Brain microvascular endothelial cell (primary cell): Measurements from ENCODE around the gene OR2T12.
A peak's percentile ranks its signal among the peaks of the same experiment; 100 is the strongest.
"Not testable (repeated sequence)": the region's sequence is repeated elsewhere in the genome, so short reads cannot be mapped to it uniquely, and the experiment has no call there.

Experiments
- DNase-seq: peaks from one replicate; pipeline ENCODE4 v3.0.0-alpha.2; 2020
- H3K27ac ChIP-seq: fragments of 250-450 bp; sonication (Bioruptor Pico); 2 replicates; pipeline ENCODE4 v1.5.1; 2020; ENCODE audit warnings: mild to moderate bottlenecking, moderate library complexity
- H3K27me3 ChIP-seq: fragments of 250-450 bp; sonication (Bioruptor Pico); replicated peaks from 2 replicates; pipeline ENCODE4 v1.5.1; 2020; ENCODE audit warnings: mild to moderate bottlenecking
- H3K36me3 ChIP-seq: fragments of 250-450 bp; sonication (Bioruptor Pico); replicated peaks from 2 replicates; pipeline ENCODE4 v1.5.1; 2020; ENCODE audit warnings: mild to moderate bottlenecking
- H3K4me3 ChIP-seq: 2 replicates; pipeline ENCODE4 v1.5.1; 2011; ENCODE audit warnings: low read depth, mild to moderate bottlenecking, control low read depth, low read length, moderate library complexity
- in situ Hi-C: cut with HindIII; loops from 2 replicates; pipeline ENCODE4 v1.10.0; 2017; ENCODE audit warnings: low sequenced_read_pairs, low pct_ligation_motif_present
- TF ChIP-seq, protein P1 (sequence below): IDR thresholded peaks from 2 replicates; pipeline ENCODE4 v1.5.1; 2011; ENCODE audit warnings: low read depth, mild to moderate bottlenecking, moderate library complexity, low read length, control low read depth, inconsistent platforms; ENCODE audit errors: missing control alignments

The OR2T12 gene

DNA sequence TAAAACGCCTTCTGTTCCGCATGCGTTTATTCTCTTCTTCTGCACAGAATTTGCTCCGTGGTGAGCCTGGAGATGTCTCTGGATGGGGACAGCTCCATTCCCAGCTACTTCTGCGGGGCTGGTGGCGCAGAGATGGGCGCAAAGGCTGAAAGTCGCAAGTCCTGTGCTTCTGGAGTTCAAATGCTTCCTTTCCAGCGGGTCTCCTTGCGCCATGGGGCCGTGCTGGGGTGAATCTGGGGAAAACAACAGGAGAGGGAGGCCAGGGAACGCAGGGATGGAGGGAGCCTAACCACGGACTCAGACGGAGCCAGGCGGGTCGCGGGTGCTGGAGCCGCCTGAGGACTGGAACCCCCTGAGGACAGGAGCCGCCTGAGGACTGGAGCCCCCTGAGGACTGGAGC lies 2.9 kb upstream of the OR2T12 start:
- DNase-seq = no peak
- TF ChIP-seq, protein P1, sequence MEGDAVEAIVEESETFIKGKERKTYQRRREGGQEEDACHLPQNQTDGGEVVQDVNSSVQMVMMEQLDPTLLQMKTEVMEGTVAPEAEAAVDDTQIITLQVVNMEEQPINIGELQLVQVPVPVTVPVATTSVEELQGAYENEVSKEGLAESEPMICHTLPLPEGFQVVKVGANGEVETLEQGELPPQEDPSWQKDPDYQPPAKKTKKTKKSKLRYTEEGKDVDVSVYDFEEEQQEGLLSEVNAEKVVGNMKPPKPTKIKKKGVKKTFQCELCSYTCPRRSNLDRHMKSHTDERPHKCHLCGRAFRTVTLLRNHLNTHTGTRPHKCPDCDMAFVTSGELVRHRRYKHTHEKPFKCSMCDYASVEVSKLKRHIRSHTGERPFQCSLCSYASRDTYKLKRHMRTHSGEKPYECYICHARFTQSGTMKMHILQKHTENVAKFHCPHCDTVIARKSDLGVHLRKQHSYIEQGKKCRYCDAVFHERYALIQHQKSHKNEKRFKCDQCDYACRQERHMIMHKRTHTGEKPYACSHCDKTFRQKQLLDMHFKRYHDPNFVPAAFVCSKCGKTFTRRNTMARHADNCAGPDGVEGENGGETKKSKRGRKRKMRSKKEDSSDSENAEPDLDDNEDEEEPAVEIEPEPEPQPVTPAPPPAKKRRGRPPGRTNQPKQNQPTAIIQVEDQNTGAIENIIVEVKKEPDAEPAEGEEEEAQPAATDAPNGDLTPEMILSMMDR = no peak
- in situ Hi-C loops = no loop called here
- Histone ChIP-seq H3K4me3 (no peak overlapping the region), H3K36me3 (no peaks in the 10 kb centered on the region), H3K27me3 (no peaks in the 10 kb centered on the region), H3K27ac (no peak overlapping the region)

DNA sequence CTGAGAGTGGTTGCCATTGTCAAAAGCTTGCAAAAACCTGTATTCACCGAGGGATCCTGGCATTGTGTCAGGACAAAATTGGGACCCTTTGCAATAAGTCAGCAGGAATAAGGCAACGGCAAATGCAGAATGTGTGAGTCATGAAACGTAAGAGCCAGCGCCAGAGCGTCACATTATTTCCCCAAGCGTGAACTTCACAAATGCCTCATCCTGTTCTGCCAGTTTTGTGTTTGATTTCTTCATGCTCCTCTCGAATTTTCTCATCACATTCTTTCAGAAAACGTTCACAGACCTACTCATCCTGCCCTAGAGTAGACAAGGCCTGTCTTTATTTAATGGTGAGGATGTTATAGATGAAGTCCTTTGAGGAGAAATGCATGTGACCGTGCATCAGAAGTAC lies 2.4 kb upstream of the OR2T12 start:
- H3K36me3 ChIP-seq, H3K27ac ChIP-seq, DNase-seq, in situ Hi-C loops, H3K27me3 ChIP-seq, H3K4me3 ChIP-seq: not testable (repeated sequence)

DNA sequence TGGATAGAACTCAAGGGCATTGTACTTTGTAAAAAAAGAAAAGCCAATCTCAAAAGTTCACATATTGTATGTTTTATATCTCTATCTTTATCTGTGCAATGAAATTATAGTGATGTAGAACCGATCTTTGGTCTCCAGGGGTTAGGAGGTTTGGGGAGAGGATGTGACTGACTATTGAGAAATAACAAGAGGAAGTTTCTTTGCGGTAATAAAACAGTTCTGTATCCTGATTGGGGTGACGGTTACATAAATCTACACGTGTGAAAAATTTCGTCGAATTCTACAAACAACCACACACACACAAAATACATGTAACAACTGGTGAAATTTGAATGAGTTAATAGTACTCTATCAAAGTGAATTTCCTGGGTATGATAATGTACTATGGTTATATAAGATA lies 14.8 kb downstream of the OR2T12 start:
- no peak for DNase-seq
- TF ChIP-seq, protein P1 = no peak
- no peak overlapping the region for H3K27ac ChIP-seq
- in situ Hi-C loops = no loop called here
- H3K27me3 ChIP-seq = no peaks in the 10 kb centered on the region
- H3K4me3 ChIP-seq = no peak overlapping the region
- H3K36me3 ChIP-seq = no peaks in the 10 kb centered on the region

GRCh38 chr1:248277876-248278275 lies 25.3 kb downstream of the OR2T12 start, which contains the start of gene OR2T33:
OR2T33 (minus strand) TSS chr1:248277976; CDS start chr1:248273814, 4,162 bp downstream.
- DNase-seq = no peak
- no peaks in the 10 kb centered on the region for H3K27me3 ChIP-seq
- in situ Hi-C loops = no loop called here
- no peak within 1 kb of the TSS for H3K4me3 ChIP-seq
- TF ChIP-seq, protein P1 = no peak
- H3K36me3 ChIP-seq = no peaks in the 10 kb centered on the region
- no peak within 1 kb of the TSS for H3K27ac ChIP-seq

- H3K27ac ChIP-seq, H3K36me3 ChIP-seq, H3K4me3 ChIP-seq, H3K27me3 ChIP-seq, DNase-seq, in situ Hi-C loops: not testable (repeated sequence)
Measured at GRCh38 chr1:248273225-248273624, 30.0 kb downstream of the OR2T12 start.

DNA sequence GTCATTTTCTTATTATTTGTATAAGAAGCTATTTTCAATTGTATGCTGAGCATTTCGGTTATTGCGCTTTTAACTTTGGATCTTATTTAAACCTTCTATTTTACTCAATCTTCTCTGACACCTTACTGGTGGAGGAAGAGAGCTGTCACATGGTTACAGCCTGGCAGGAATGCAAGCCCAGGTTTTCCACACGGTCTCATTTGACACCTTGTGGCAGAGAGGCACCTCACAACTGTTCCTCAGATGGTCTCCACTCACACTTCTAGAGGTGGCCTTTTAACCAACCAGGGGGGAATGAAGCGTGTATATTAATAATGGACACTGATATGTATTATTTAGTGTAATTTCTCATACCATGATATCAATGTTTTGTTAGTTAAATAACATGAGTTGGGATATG lies 35.0 kb downstream of the OR2T12 start:
- no peak overlapping the region for H3K4me3 ChIP-seq
- TF ChIP-seq, protein P1 = no peak
- no peak overlapping the region for H3K27ac ChIP-seq
- in situ Hi-C loops = no loop called here
- H3K36me3 ChIP-seq = no peaks in the 10 kb centered on the region
- no peaks in the 10 kb centered on the region for H3K27me3 ChIP-seq
- no peak for DNase-seq

DNA sequence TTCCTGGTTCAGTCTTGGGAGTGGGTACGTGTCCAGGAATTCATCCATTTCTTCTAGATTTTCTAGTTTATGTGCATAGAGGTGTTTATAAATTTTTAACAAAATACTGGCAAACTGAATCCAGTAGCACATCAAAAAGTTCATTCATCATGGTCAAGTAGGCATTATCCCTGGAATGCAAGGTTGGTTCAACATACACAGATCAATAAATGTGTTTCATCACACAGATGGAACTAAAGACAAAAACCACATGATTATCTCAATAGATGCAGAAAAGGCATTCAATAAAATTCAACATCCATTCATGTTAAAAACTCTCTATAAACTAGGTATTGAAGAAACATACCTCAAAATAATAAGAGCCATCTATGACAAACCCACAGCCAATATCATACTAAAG lies 43.9 kb downstream of the OR2T12 start:
- H3K4me3 ChIP-seq, H3K27me3 ChIP-seq, H3K27ac ChIP-seq, in situ Hi-C loops, H3K36me3 ChIP-seq, DNase-seq: not testable (repeated sequence)

GRCh38 chr1:248243204-248243603 lies 60.0 kb downstream of the OR2T12 start:
- DNase-seq = peak; percentile 3
- in situ Hi-C loops = no loop called here
- no peaks in the 10 kb centered on the region for H3K27me3 ChIP-seq
- H3K36me3 ChIP-seq = no peaks in the 10 kb centered on the region
- TF ChIP-seq, protein P1 = peak; percentile 68
- no peak overlapping the region for H3K4me3 ChIP-seq
- no peak overlapping the region for H3K27ac ChIP-seq
